NCI-H2081 (cell line): Measurements from ENCODE around the gene AQP12B.

Experiments
- DNase-seq, 2 experiments: peaks; one replicate each; lab custom pipeline; 2025; lab: John Stamatoyannopoulos, UW

Gene AQP12B

DNA sequence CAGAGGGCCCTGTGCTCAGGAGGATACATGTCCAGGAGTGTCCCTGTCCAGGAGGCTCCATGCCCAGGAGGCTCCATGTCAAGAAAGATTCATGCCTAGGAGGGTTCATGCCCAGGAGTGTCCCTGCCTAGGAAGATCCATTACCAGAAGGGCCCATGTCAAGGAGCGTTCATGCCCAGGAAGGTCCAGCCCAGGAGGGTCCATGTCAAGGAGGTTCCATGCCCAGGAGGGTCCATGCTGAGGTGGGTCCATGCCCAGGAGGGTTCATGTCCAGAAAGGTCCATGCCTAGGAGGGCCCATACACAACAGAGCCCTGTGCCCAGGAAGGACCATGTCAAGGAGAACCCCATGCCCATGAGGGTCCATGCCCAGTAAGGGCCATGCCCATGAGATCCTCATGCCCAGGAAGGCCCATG lies 50.4 kb downstream of the AQP12B start:
- DNase-seq = no peak

DNA sequence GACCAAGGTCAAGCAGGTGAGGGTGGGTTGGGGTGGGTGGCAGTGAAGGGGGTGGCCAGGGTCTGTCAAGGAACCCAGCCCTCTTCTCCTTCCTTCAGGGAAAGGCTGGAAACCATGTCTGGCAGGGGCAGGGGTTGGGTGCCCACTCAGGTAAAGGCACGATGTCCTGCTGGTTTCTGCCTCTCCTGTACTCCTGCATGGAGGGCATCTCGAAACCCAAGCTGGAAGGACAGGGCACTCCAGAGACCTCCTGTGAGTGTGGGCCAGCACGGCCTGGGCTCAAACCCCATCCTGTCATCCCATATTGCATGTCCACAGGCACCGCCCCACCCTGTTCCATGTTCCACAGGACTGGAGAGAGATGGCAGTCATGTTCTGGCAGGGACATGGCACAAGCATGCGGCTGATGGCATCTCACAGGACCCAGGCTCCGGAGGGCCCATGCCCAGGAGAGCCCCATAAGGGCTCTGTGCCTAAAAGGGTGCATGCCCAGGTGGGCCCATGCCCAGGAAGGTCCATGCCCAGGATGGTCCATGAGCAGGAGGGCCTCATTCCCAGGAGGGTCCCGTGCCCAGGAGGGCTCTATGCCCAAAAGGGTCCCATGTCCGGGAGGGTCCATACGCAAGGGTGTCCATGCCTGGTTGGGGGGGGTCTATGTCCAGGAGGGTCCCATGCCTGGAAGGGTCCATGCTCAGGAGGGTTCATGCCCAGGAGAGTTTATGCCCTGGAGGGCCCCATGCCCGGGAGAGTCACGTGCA lies 51.0 kb downstream of the AQP12B start:
- DNase-seq = no peak

DNA sequence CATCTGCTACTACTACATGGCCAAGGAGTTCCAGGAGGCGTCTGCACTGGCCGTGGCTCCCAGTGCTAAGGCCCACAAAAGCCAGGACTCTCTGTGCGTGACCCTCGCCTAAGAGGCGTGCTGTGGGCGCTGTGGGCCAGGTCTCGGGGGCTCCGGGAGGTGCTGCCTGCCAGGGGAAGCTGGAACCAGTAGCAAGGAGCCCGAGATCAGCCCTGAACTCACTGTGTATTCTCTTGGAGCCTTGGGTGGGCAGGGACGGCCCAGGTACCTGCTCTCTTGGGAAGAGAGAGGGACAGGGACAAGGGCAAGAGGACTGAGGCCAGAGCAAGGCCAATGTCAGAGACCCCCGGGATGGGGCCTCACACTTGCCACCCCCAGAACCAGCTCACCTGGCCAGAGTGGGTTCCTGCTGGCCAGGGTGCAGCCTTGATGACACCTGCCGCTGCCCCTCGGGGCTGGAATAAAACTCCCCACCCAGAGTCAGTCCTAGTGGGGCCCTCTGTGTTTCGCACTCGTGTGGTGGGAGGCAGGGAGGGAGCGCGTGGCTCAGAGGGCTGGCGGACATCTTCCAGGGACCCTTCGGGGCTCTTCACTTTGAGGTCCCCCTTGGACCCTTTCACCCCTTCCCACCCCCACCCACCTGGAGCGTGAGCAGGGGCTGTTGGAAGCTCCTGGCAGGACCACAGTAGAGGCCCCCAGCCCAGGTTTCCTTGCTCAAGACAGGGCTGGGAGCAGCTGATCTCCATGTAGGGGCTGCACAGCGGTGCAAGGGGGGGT lies 51.7 kb downstream of the AQP12B start:
- no peak for DNase-seq

DNA sequence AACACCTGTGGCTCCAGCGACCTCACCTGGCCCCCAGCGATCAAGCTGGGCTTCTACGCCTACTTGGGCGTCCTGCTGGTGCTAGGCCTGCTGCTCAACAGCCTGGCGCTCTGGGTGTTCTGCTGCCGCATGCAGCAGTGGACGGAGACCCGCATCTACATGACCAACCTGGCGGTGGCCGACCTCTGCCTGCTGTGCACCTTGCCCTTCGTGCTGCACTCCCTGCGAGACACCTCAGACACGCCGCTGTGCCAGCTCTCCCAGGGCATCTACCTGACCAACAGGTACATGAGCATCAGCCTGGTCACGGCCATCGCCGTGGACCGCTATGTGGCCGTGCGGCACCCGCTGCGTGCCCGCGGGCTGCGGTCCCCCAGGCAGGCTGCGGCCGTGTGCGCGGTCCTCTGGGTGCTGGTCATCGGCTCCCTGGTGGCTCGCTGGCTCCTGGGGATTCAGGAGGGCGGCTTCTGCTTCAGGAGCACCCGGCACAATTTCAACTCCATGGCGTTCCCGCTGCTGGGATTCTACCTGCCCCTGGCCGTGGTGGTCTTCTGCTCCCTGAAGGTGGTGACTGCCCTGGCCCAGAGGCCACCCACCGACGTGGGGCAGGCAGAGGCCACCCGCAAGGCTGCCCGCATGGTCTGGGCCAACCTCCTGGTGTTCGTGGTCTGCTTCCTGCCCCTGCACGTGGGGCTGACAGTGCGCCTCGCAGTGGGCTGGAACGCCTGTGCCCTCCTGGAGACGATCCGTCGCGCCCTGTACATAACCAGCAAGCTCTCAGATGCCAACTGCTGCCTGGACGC lies 52.5 kb downstream of the AQP12B start:
- DNase-seq = no peak

DNA sequence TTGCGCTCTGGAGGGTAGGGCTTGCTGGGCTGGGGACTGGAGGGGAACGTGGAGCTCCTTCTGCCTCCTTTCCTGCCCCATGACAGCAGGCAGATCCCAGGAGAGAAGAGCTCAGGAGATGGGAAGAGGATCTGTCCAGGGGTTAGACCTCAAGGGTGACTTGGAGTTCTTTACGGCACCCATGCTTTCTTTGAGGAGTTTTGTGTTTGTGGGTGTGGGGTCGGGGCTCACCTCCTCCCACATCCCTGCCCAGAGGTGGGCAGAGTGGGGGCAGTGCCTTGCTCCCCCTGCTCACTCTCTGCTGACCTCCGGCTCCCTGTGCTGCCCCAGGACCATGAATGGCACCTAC lies 53.1 kb downstream of the AQP12B start:
- DNase-seq = no peak

DNA sequence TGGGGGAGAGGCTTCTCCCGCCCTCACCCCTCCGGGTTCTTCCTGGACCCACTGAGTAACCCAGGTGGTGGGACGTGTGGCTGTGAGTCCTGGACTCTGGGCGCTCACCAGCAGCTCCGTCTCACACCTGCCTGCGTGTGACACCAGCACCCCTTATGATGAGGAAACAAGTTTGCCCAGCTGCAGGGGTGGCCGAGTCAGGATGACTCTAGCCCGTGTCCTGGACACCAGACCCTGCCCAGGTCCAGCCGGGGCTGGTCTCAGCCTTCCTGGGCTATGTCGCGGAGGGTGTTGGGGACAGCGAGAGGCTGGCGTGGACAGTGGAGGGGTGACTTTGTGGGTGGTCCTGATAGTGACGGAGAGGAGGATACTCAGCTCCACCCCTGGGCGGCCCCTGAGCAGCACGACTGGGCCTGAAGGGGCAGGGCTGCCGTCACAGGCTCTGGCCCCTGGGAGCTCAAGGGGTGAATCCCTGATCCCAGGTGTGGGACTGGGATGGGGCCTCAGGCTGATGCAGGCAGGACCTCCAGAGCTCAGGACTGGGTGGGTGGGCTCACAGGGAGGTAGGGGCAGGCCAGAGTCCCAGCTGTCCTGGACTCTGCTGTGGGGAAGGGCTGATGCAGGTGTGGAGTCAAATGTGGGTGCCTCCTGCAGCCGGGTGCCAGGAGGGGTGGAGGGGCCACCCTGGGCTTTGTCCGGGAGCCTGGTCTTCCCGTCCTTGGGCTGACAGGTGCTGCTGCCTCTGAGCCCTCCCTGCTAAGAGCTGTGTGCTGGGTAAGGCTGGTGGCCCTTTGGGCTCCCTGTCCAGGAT lies 53.7 kb downstream of the AQP12B start:
- DNase-seq = no peak

DNA sequence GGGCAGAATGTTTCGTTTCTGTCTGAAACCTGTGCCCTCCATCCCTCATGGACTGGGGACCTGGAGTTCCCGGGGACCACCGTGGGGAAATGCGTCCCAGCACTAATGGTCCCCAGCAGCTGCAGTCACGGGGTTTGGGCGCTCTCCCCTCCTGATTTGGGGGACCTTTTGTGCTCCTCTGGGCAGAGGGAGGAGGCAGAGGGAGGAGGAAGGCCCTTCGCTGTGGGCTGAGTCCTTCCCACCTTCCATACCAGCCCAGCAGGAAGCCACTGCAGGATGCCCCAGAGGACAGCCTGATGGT lies 54.2 kb downstream of the AQP12B start:
- DNase-seq = no peak

DNA sequence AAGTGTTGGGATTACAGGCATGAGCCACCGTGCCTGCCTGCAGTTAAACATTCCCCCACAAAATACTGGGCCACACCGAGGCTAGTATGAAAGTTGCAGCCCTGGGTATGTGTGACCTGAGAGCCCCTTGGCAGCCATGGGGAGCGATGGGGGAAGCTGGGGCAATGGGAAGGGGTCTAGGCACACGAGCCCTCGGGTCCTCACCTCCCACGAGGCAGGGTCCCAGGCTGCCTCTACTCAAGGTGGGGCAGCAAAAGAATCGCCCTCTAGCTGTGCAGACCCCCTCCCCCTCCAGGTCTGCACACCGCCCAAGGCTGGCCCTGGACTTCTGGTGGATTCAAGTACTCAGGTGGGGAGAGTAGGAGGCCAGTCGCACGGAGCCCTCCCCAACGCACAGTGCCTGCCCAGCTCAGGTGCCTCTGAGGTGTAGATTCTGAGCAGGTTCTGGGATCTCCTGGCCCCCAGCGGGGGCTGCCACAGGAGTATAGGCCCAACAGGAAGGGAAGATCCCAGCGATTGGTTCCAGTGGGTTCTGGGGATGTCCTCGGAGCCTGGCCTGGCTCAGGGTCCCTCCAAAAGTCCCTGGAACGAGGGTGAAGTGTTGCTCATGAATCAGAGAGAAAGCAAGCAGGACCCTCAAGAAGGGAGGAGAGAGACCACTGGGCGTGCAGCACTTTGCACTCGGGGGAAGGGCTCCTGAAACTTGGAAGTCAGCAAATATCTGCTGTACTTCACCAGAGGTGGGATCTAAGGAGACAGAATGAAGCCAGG lies 54.8 kb downstream of the AQP12B start:
- no peak for DNase-seq

DNA sequence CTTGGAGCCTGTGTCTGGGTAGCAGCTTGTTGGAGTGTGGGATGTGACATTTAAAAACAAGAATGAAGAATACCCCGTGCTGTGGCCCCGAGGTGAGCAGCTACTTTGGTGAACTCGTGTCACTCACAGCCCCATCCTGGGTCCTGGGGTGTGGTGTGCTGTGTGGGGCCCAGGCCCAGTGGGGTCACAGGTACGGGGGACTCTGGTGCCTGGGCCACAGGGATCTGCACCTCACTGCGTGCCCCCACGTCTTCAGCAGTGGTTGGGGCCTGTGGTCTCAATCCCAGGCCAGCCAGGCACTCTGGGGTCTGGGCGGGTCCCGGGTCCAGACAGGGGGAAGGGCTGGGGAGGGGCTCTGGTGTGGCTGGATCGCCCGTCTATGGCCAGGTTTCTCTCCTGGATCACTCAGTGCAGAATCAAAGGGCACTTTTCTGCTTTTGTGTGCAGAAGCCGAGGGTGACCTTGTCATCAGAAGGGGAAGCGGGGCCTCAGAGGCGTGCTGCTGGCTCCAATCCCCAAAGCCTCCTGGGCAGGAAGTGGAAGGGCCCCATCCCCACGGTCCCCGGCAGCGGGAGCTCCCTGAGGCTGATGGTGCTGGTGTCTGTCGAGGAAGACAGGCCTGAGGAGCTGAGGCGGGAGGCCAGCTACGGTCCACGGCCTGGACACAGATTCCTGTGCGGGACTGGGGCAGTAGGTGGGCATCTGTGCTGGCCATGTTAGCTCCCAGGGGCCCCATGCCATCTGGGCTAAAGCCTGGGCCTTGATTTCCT lies 56.0 kb downstream of the AQP12B start:
- DNase-seq = no peak
